Medulla oblongata (tissue), 1 donor: Measurements from ENCODE around the gene SSBP4.
A peak's percentile ranks its signal among the peaks of the same experiment; 100 is the strongest.
"Not testable (repeated sequence)": the region's sequence is repeated elsewhere in the genome, so short reads cannot be mapped to it uniquely, and the experiment has no call there.

Experiments
- DNase-seq: peaks from one replicate; pipeline ENCODE4 v3.0.0-alpha.2; 2015; ENCODE audit errors: extremely low spot score

Gene SSBP4

GRCh38 chr19:18419195-18419698 lies at the start of gene SSBP4:
Gene SSBP4, plus strand, starts transcription at chr19:18419398. Its CDS starts 251 bp downstream, at chr19:18419649.
- peak; percentile 78 for DNase-seq

GRCh38 chr19:18373407-18373891 lies 45.7 kb upstream of the SSBP4 start:
- DNase-seq: no peak

- peak; percentile 80 for DNase-seq
Observed at GRCh38 chr19:18373892-18374629, 45.1 kb upstream of the SSBP4 start.

GRCh38 chr19:18377026-18377425 lies 42.2 kb upstream of the SSBP4 start:
- DNase-seq: no peak

GRCh38 chr19:18379803-18380747 lies 39.1 kb upstream of the SSBP4 start:
- peak; percentile 51 for DNase-seq

GRCh38 chr19:18380843-18381242 lies 38.4 kb upstream of the SSBP4 start:
- no peak for DNase-seq

- not testable (repeated sequence) for DNase-seq
Observed at GRCh38 chr19:18383622-18384021, 35.6 kb upstream of the SSBP4 start.

GRCh38 chr19:18384775-18385174 lies 34.4 kb upstream of the SSBP4 start:
- DNase-seq: no peak

- DNase-seq: no peak
Observed at GRCh38 chr19:18385359-18385674, 33.9 kb upstream of the SSBP4 start.

- DNase-seq: no peak
Observed at GRCh38 chr19:18385675-18386542, 33.3 kb upstream of the SSBP4 start, which contains the start of gene GDF15. Gene GDF15, plus strand, starts transcription at chr19:18386158. Its CDS starts 32 bp downstream, at chr19:18386190.

- no peak for DNase-seq
Observed at GRCh38 chr19:18386543-18387271, 32.5 kb upstream of the SSBP4 start.

GRCh38 chr19:18388100-18388959 lies 30.9 kb upstream of the SSBP4 start:
- DNase-seq: peak; percentile 70

GRCh38 chr19:18388960-18389725 lies 30.1 kb upstream of the SSBP4 start:
- no peak for DNase-seq

- no peak for DNase-seq
Observed at GRCh38 chr19:18389726-18390064, 29.5 kb upstream of the SSBP4 start.

GRCh38 chr19:18390065-18390907 lies 28.9 kb upstream of the SSBP4 start:
- no peak for DNase-seq

GRCh38 chr19:18391509-18392075 lies 27.6 kb upstream of the SSBP4 start:
- no peak for DNase-seq

GRCh38 chr19:18392417-18392816 lies 26.8 kb upstream of the SSBP4 start:
- peak; percentile 52 for DNase-seq

- DNase-seq: no peak
Observed at GRCh38 chr19:18392926-18393325, 26.3 kb upstream of the SSBP4 start.
